ENCODE measurements around the gene CPED1. TPM values are rescaled to one million over a fixed set of nuclear protein-coding genes. Genes with fewer than 3 reads are reported as not detected.

The CPED1 gene
- total RNA-seq, 1 experiment from 2014 or later = 0.44 TPM

GRCh38 chr7:121053219-121053618 lies 64.7 kb downstream of the CPED1 start:
- no peaks in the 10 kb centered on the region for H3K36me3 Mint-ChIP-seq
- ATAC-seq = no peak
- POLR2A ChIA-PET = no interaction called here
- no peak overlapping the region for H3K4me3 Mint-ChIP-seq
- H3K4me1 Mint-ChIP-seq = peaks cover 14% of the 10 kb centered on the region
- H3K9me3 Mint-ChIP-seq = no peaks in the 10 kb centered on the region
- H3K27ac Mint-ChIP-seq = no peak overlapping the region
- no peak for DNase-seq (ENCODE audit: low spot score)
- no peaks in the 10 kb centered on the region for H3K27me3 Mint-ChIP-seq (ENCODE audit: low read depth)
- TF ChIP-seq, protein P1, sequence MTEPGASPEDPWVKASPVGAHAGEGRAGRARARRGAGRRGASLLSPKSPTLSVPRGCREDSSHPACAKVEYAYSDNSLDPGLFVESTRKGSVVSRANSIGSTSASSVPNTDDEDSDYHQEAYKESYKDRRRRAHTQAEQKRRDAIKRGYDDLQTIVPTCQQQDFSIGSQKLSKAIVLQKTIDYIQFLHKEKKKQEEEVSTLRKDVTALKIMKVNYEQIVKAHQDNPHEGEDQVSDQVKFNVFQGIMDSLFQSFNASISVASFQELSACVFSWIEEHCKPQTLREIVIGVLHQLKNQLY (CRISPR knock-in tag; IDR thresholded peaks at IDR 0.05) = no peak
- TF ChIP-seq, protein P2, sequence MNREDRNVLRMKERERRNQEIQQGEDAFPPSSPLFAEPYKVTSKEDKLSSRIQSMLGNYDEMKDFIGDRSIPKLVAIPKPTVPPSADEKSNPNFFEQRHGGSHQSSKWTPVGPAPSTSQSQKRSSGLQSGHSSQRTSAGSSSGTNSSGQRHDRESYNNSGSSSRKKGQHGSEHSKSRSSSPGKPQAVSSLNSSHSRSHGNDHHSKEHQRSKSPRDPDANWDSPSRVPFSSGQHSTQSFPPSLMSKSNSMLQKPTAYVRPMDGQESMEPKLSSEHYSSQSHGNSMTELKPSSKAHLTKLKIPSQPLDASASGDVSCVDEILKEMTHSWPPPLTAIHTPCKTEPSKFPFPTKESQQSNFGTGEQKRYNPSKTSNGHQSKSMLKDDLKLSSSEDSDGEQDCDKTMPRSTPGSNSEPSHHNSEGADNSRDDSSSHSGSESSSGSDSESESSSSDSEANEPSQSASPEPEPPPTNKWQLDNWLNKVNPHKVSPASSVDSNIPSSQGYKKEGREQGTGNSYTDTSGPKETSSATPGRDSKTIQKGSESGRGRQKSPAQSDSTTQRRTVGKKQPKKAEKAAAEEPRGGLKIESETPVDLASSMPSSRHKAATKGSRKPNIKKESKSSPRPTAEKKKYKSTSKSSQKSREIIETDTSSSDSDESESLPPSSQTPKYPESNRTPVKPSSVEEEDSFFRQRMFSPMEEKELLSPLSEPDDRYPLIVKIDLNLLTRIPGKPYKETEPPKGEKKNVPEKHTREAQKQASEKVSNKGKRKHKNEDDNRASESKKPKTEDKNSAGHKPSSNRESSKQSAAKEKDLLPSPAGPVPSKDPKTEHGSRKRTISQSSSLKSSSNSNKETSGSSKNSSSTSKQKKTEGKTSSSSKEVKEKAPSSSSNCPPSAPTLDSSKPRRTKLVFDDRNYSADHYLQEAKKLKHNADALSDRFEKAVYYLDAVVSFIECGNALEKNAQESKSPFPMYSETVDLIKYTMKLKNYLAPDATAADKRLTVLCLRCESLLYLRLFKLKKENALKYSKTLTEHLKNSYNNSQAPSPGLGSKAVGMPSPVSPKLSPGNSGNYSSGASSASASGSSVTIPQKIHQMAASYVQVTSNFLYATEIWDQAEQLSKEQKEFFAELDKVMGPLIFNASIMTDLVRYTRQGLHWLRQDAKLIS (CRISPR knock-in tag; IDR thresholded peaks at IDR 0.05; ENCODE audit: borderline replicate concordance) = no peak
- TF ChIP-seq TCF7 (CRISPR knock-in tag; IDR thresholded peaks at IDR 0.05; ENCODE audit: low read depth) = no peak
- TF ChIP-seq, protein P3, sequence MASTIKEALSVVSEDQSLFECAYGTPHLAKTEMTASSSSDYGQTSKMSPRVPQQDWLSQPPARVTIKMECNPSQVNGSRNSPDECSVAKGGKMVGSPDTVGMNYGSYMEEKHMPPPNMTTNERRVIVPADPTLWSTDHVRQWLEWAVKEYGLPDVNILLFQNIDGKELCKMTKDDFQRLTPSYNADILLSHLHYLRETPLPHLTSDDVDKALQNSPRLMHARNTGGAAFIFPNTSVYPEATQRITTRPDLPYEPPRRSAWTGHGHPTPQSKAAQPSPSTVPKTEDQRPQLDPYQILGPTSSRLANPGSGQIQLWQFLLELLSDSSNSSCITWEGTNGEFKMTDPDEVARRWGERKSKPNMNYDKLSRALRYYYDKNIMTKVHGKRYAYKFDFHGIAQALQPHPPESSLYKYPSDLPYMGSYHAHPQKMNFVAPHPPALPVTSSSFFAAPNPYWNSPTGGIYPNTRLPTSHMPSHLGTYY (CRISPR knock-in tag; IDR thresholded peaks at IDR 0.05) = no peak
- CTCF ChIA-PET = no interaction called here

DNA sequence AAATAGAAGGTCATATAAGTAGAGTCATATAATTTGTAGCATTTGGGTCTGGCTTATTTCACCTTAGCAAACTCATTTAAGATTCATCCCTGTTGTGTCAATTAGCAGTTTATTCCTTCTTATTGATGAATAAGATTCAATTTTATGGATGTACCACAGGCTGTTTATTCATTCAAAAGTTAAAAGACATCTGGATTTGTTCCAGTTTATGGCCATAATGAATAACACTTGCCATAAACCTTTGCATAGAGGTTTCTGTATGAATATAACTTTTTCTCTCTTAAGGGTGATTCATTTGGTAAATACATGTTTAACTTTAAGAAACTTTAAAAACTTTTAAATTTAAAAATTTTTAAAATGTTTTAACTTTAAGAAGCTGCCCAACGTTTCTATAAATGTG lies 66.4 kb downstream of the CPED1 start:
- Mint-ChIP-seq H3K27me3 (ENCODE audit: low read depth) (no peaks in the 10 kb centered on the region), H3K27ac (no peak overlapping the region), H3K4me3 (no peak overlapping the region), H3K36me3 (no peaks in the 10 kb centered on the region), H3K4me1 (peaks cover 3% of the 10 kb centered on the region), H3K9me3 (no peaks in the 10 kb centered on the region)
- DNase-seq (ENCODE audit: low spot score) (no peak), ATAC-seq (no peak)
- POLR2A ChIA-PET = interaction anchor here (0.6 kb wide), 1 partner anchor 66 kb away, joined by 3 read pairs; no protein-coding TSS in a partner anchor
- CTCF ChIA-PET = no interaction called here
- TF ChIP-seq ZNF317 (CRISPR knock-in tag; IDR thresholded peaks at IDR 0.05; ENCODE audit: borderline replicate concordance, low read depth) (no peak), ZNF263 (CRISPR knock-in tag; IDR thresholded peaks at IDR 0.05; ENCODE audit: low read depth) (no peak), JUN (CRISPR knock-in tag; IDR thresholded peaks at IDR 0.05) (no peak), PRDM15 (CRISPR knock-in tag; IDR thresholded peaks at IDR 0.05) (no peak), SOX15 (CRISPR knock-in tag; IDR thresholded peaks at IDR 0.05) (no peak), ZBTB21 (CRISPR knock-in tag; IDR thresholded peaks at IDR 0.05; ENCODE audit: borderline replicate concordance) (no peak), RELA (CRISPR knock-in tag; IDR thresholded peaks at IDR 0.05; ENCODE audit: borderline replicate concordance) (no peak), ZMAT4 (CRISPR knock-in tag; IDR thresholded peaks at IDR 0.05) (no peak), MXD4 (CRISPR knock-in tag; IDR thresholded peaks at IDR 0.05; ENCODE audit: borderline replicate concordance) (no peak), HMGA2 (CRISPR knock-in tag; IDR thresholded peaks at IDR 0.05) (no peak), MYBL2 (CRISPR knock-in tag; IDR thresholded peaks at IDR 0.05) (no peak), CREM (CRISPR knock-in tag; IDR thresholded peaks at IDR 0.05) (no peak), ARID4B (CRISPR knock-in tag; IDR thresholded peaks at IDR 0.05; ENCODE audit: borderline replicate concordance) (no peak), GTF2I (CRISPR knock-in tag; conservative IDR thresholded peaks at IDR 0.05) (no peak), NR2C2 (CRISPR knock-in tag; IDR thresholded peaks at IDR 0.05) (no peak)

Measured in WTC11 (cell line).